HEK293T (cell line): ENCODE results near the gene NR1H3.

ENCODE experiments used
- CTCF ChIA-PET: fragments of 350-600 bp; formaldehyde crosslinking; extraction: SDS; loops from one replicate; lab custom pipeline; 2021; ENCODE audit warnings: antibody characterized with exemption, inconsistent platforms; lab: Yijun Ruan, JAX
- POLR2A ChIA-PET: fragments of 350-600 bp; formaldehyde crosslinking; extraction: SDS; loops from one replicate; lab custom pipeline; 2020; ENCODE audit warnings: antibody characterized with exemption, inconsistent platforms; lab: Yijun Ruan, JAX
- DNase-seq: peaks from one replicate; pipeline ENCODE4 v3.0.0; 2012; ENCODE audit warnings: mixed read lengths; ENCODE audit errors: extremely low spot score
- ARNT ChIP-seq: fragments of 450-650 bp; IDR thresholded peaks from 2 replicates; pipeline ENCODE4 v1.6.1; 2017; ENCODE audit warnings: mild to moderate bottlenecking
- BHLHE40 ChIP-seq: fragments of 450-650 bp; IDR thresholded peaks from 2 replicates; pipeline ENCODE4 v1.6.1; 2016; ENCODE audit warnings: mild to moderate bottlenecking, moderate library complexity, borderline replicate concordance
- CTBP1 ChIP-seq: fragments of 450-650 bp; IDR thresholded peaks from 2 replicates; pipeline ENCODE4 v1.6.1; 2016; ENCODE audit warnings: borderline replicate concordance
- ELF4 ChIP-seq: fragments of 450-650 bp; IDR thresholded peaks from 2 replicates; pipeline ENCODE4 v1.6.1; 2017; ENCODE audit warnings: antibody characterized with exemption
- FOXA1 ChIP-seq: fragments of 450-650 bp; IDR thresholded peaks from 2 replicates; pipeline ENCODE4 v1.6.1; 2016; ENCODE audit warnings: mild to moderate bottlenecking
- FOXK2 ChIP-seq: fragments of 450-650 bp; IDR thresholded peaks from 2 replicates; pipeline ENCODE4 v1.6.1; 2016; ENCODE audit warnings: mild to moderate bottlenecking
- FOXM1 ChIP-seq: fragments of 450-650 bp; IDR thresholded peaks from 2 replicates; pipeline ENCODE4 v1.6.1; 2017; ENCODE audit warnings: mild to moderate bottlenecking, borderline replicate concordance
- HDGF ChIP-seq: fragments of 450-650 bp; IDR thresholded peaks from 2 replicates; pipeline ENCODE4 v1.6.1; 2017; ENCODE audit warnings: antibody characterized with exemption, borderline replicate concordance
- L3MBTL2 ChIP-seq: fragments of 450-650 bp; conservative IDR thresholded peaks from 2 replicates; pipeline ENCODE4 v1.6.1; 2016; ENCODE audit warnings: mild to moderate bottlenecking
- LEF1 ChIP-seq: fragments of 450-650 bp; IDR thresholded peaks from 2 replicates; pipeline ENCODE4 v1.6.1; 2017; ENCODE audit warnings: mild to moderate bottlenecking, borderline replicate concordance
- NFRKB ChIP-seq: fragments of 450-650 bp; IDR thresholded peaks from 2 replicates; pipeline ENCODE4 v1.6.1; 2016; ENCODE audit warnings: mild to moderate bottlenecking, moderate library complexity
- PKNOX1 ChIP-seq: fragments of 450-650 bp; IDR thresholded peaks from 2 replicates; pipeline ENCODE4 v1.6.1; 2016
- SP1 ChIP-seq: fragments of 450-650 bp; IDR thresholded peaks from 2 replicates; pipeline ENCODE4 v1.6.1; 2017
- SUZ12 ChIP-seq: fragments of 450-650 bp; IDR thresholded peaks from 2 replicates; pipeline ENCODE4 v1.6.1; 2016; ENCODE audit warnings: mild to moderate bottlenecking
- TARDBP ChIP-seq: fragments of 450-650 bp; IDR thresholded peaks from 2 replicates; pipeline ENCODE4 v1.6.1; 2016
- ZNF384 ChIP-seq: fragments of 450-650 bp; IDR thresholded peaks from 2 replicates; pipeline ENCODE4 v1.6.1; 2016

Gene NR1H3

GRCh38 chr11:47280099-47280498 lies 22.3 kb downstream of the NR1H3 start:
- no peak for DNase-seq
- POLR2A ChIA-PET = interaction anchor here (1.0 kb wide), 1 partner anchor 9 kb away, joined by 4 read pairs; no protein-coding TSS in a partner anchor
- CTCF ChIA-PET = no interaction called here
- TF ChIP-seq LEF1 = no peak
- no peak for TF ChIP-seq NFRKB
- TF ChIP-seq ELF4 = no peak
- TF ChIP-seq BHLHE40 = no peak
- TF ChIP-seq TARDBP = no peak
- TF ChIP-seq L3MBTL2 = no peak
- no peak for TF ChIP-seq ZNF384
- no peak for TF ChIP-seq HDGF
- no peak for TF ChIP-seq SP1
- no peak for TF ChIP-seq PKNOX1
- no peak for TF ChIP-seq FOXA1
- no peak for TF ChIP-seq CTBP1
- TF ChIP-seq SUZ12 = no peak

- no peak for DNase-seq
- ChIA-PET POLR2A (interaction anchor here (1.0 kb wide), 1 partner anchor 10 kb away, joined by 4 read pairs; no protein-coding TSS in a partner anchor), CTCF (interaction anchor here (0.6 to 0.8 kb wide), 2 partner anchors 10 to 206 kb away, joined by 3 read pairs; no protein-coding TSS in a partner anchor)
- no peak for TF ChIP-seq LEF1
- no peak for TF ChIP-seq ZNF384
- no peak for TF ChIP-seq ELF4
- no peak for TF ChIP-seq NFRKB
- no peak for TF ChIP-seq CTBP1
- no peak for TF ChIP-seq HDGF
- TF ChIP-seq SP1 = no peak
- TF ChIP-seq FOXM1 = no peak
- no peak for TF ChIP-seq PKNOX1
- TF ChIP-seq L3MBTL2 = no peak
- TF ChIP-seq SUZ12 = no peak
- TF ChIP-seq BHLHE40 = no peak
- TF ChIP-seq FOXK2 = no peak
- no peak for TF ChIP-seq ARNT
- TF ChIP-seq FOXA1 = no peak
- no peak for TF ChIP-seq TARDBP
Measured at GRCh38 chr11:47280860-47281259, 23.1 kb downstream of the NR1H3 start.

DNA sequence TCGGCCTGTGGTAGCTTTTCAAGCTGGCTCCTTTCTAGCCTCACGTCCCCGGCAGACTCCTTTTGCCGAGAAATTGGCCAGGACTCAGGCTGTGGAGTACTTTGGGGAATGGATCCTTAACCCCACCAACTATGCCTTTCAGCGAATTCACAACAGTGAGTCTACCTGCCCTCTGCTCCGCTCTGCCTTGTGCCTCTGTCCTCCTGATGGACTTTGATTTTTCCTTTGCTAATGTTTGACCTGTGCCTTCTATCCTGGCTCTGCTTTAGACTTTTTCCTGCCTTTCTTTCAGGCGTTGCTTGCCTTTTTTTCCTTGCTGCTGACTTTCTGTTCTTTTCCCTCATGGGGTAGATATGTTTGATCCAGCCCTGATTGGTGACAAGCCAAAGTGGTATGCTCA lies 24.7 kb downstream of the NR1H3 start:
- DNase-seq = no peak
- no peak for TF ChIP-seq CTBP1
- TF ChIP-seq PKNOX1 = no peak
- TF ChIP-seq HDGF = no peak
- TF ChIP-seq NFRKB = no peak
- TF ChIP-seq ELF4 = no peak
- no peak for TF ChIP-seq FOXK2
- TF ChIP-seq LEF1 = no peak
- no peak for TF ChIP-seq TARDBP
- TF ChIP-seq L3MBTL2 = no peak
- no peak for TF ChIP-seq FOXA1
- no peak for TF ChIP-seq FOXM1
- POLR2A ChIA-PET = no interaction called here
- CTCF ChIA-PET = no interaction called here

GRCh38 chr11:47284151-47284550 lies 26.4 kb downstream of the NR1H3 start:
- CTCF ChIA-PET = no interaction called here
- no peak for DNase-seq
- TF ChIP-seq LEF1 (no peak), FOXM1 (no peak), L3MBTL2 (no peak), FOXK2 (no peak), PKNOX1 (no peak), BHLHE40 (no peak), ARNT (no peak), HDGF (no peak), FOXA1 (no peak), NFRKB (no peak), CTBP1 (no peak)
- POLR2A ChIA-PET = interaction anchor here (1.3 kb wide), 1 partner anchor 9 kb away, joined by 5 read pairs; no protein-coding TSS in a partner anchor

- DNase-seq = no peak
- POLR2A ChIA-PET = no interaction called here
- TF ChIP-seq FOXM1 (no peak), SP1 (no peak), FOXK2 (no peak), L3MBTL2 (no peak), ARNT (no peak), HDGF (no peak), CTBP1 (no peak), ZNF384 (no peak), BHLHE40 (no peak), SUZ12 (no peak), LEF1 (no peak), ELF4 (no peak), PKNOX1 (no peak), NFRKB (no peak), FOXA1 (no peak), TARDBP (no peak)
- CTCF ChIA-PET = no interaction called here
Measured at GRCh38 chr11:47285969-47286770, 28.4 kb downstream of the NR1H3 start.
